Stomach (tissue), 4 donors: ENCODE data around the gene L1CAM.

Source experiments
- CTCF ChIP-seq, 7 experiments: fragments of 450-650 bp in 4 of 7; fragments of 200-600 bp in 3 of 7; sonication (generic) in 3 of 7; IDR thresholded peaks; one replicate each; pipeline ENCODE4 v1.5.1; 2016 to 2019; ENCODE audit warnings: antibody characterized with exemption in 7 of 7, control low read depth in 2 of 7, mild to moderate bottlenecking in 1 of 7
- EP300 ChIP-seq: sonication (generic); formaldehyde crosslinking; IDR thresholded peaks from one replicate; pipeline ENCODE4 v1.6.1; 2017; ENCODE audit warnings: antibody characterized with exemption
- POLR2AphosphoS5 ChIP-seq, 3 donors: sonication (generic); formaldehyde crosslinking; IDR thresholded peaks; one replicate each; pipeline ENCODE4 v1.6.1; 2016; ENCODE audit warnings: antibody characterized with exemption in 3 of 3

GRCh38 chrX:153819384-153820040 lies 66.5 kb downstream of the L1CAM start:
- TF ChIP-seq EP300 (no peak), CTCF (IDR thresholded peaks at IDR 0.05) (no peak), POLR2AphosphoS5 (IDR thresholded peaks at IDR 0.05) (no peak)
